ENCODE results near the gene C2CD2L.
A peak's percentile ranks its signal among the peaks of the same experiment; 100 is the strongest.
"Not testable (repeated sequence)": the region's sequence is repeated elsewhere in the genome, so short reads cannot be mapped to it uniquely, and the experiment has no call there.

C2CD2L gene

DNA sequence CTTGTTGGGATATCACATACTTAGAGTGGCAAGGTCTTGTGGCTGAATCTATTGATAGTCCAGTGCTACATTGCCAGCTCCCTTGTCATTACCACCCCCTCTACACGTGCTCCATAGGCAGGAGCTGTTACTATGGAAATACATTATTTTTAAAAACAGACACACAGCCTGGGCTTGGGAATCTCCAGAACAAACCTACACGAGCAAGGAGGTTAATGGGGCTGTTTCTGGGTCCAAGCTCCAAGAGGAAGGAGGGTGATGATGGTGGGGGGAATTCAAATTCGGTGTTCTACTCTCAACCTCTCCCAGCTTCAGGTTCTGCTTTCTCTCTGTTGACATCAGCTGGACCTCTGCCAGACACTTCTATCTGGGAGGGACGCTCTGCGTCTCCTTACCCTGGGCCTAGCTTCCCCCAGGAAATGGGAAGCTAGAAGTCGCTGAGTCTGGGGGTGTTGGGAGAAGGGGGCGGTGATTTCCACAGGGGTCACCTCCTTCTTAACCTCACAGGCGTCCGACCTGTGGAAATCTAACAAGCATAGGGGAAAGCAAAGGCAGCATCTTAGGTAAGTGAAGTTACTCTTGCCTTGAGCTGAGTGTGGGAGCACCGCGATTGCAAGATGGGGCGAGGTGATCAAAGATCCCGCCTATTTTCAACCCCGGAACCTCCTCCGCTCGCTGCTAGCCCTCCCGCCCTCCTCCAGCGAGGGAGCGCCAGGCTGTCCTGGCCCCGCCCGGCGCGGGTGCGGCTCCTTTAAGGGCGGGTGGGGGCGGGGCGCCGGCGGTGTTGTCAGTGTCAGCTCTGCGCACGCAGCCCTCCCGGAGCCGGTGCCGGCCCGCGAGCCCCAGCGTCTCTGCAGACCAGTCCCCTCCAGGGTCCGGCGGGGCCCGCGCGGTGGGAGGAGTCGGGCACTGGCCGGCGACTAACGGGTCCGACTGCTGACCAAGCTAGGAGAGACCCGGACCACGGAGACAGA lies at the start of gene C2CD2L:
Gene C2CD2L, plus strand, starts transcription at position 781 of the 974 bp plus-strand sequence. CDS start 398 bp downstream, outside the sequence.
- peak; percentile 93 for DNase-seq

DNA sequence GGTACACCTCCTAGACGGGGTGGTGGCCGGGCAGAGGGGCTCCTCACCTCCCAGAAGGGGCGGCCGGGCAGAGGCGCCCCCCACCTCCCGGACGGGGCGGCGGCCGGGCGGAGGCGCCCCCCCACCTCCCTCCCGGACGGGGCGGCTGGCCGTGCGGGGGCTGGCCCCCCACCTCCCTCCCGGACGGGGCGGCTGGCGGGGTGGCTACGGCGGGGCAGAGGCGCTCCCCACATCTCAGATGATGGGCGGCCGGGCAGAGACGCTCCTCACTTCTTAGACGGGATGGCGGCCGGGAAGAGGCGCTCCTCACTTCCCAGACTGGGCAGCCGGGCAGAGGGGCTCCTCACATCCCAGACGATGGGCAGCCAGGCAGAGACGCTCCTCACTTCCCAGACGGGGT lies 48.0 kb upstream of the C2CD2L start:
- DNase-seq, result not testable (repeated sequence)

DNA sequence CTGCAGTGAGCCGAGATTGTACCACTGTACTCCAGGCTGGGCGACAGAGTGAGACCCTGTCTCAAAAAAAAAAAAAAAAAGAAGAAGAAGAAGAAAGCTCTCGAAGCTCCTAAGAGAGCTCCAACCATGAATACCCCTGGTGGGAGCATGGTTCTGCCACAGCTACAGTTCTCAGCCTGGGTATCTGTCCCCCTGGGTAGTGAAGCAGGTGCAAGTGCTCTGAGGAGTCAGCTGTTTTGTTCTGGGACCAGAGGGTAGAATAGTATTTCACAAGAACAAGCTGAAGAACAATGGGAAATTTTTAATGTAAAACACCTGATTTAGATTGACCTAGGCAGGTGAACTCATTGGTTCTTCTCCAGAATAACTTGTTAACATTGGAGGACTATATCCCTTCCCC lies 45.9 kb upstream of the C2CD2L start:
- DNase-seq, result no peak

- no peak for DNase-seq
Measured at GRCh38 chr11:119062779-119063178, 44.4 kb upstream of the C2CD2L start.

- DNase-seq, result peak; percentile 11
Measured at GRCh38 chr11:119065369-119065768, 41.8 kb upstream of the C2CD2L start.

DNA sequence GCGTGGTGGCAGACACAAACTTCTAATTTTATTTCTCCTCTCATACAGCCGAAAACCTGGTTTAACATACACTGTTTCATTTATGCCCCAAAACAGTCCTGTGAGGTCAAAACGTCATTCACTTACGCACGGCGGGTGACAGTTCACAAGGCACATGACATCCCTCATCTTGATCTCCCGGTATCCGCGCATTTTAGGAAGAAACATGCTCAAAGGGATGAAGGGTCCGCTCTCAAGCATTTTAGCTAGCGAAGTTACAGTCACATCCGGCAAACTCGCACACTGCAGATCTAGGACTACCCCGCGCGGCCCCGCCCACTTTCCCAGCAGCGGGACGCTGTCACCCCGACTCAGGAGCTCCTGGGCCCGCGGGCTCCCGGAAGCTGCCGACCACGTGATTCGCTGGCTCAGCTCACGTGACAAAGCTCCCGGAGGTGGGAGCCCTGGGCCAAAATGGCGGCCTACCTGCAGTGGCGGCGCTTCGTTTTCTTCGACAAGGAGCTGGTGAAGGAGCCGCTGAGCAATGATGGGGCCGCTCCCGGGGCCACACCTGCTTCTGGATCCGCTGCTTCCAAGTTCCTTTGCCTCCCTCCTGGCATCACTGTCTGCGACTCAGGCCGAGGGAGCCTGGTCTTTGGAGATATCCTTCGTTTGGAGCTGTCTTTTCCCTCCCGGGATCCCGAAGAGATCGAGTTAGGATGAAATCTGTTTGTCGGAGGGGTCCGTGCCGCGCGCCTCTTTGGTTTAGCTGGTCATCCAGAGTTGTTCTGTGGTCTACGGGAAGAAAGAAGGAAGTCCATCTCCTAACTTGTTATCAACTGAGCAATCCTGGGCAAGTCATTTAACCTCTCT lies 39.5 kb upstream of the C2CD2L start, which contains the start of gene VPS11:
Gene VPS11, plus strand, starts transcription at position 448 of the 852 bp plus-strand sequence. Its CDS starts 6 bp downstream, at position 454.
- peak; percentile 97 for DNase-seq

GRCh38 chr11:119077839-119078238 lies 29.3 kb upstream of the C2CD2L start:
- no peak for DNase-seq

GRCh38 chr11:119078675-119079420 lies 28.3 kb upstream of the C2CD2L start:
- no peak for DNase-seq

GRCh38 chr11:119081682-119082260 lies 25.4 kb upstream of the C2CD2L start:
- DNase-seq, result no peak

DNA sequence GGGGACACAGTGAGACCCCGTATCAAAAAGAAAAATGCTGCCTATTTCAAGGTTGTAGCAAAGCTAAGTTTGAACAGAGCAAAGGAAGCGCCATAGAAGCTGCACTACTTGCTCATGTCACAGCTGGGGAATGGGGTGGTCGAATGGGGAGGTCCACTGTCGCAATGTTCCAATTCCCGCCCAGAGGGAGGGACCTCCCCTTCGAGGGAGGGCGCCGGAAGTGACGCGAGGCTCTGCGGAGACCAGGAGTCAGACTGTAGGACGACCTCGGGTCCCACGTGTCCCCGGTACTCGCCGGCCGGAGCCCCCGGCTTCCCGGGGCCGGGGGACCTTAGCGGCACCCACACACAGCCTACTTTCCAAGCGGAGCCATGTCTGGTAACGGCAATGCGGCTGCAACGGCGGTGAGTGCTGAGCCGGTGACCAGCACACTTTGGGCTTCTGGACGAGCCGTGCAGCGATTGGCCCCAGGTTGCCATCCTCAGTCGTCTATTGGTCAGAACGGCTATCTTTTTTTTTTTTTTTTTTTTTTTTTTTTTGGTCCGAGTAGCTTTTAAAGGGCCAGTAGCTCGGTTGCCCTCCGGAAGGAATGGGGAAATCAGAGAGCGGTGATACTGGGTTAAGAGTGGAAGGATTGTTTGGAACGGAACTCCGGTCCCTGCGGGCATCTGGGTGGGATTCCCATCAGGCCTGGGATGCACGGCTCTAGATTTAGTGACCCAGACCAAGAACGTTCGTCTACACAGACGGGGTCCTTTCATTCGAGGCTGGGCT lies 22.3 kb upstream of the C2CD2L start, which contains the start of gene HMBS:
Gene HMBS, plus strand, starts transcription at position 219 of the 774 bp plus-strand sequence. Its CDS starts 153 bp downstream, at position 372.
- DNase-seq, result peak; percentile 98

DNA sequence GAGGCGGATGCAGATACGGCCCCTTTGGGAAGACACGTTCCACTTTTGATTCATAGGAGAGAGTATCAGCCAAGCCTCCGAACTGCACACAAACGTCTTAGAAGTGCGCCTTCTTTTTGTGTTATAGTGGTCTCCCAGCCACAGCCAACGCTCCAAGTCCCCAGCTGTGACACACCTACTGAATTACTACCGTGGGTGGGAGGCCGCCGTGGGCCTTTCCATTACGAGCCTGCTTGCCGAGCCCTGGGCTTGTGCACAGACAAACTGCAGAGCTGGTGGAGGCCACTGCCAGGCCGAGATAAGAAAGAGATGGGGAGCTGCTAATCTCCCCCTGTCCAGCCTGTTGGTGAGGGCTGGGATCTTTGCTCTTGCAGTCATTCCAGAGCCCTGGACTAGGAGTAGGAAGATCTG lies 21.7 kb upstream of the C2CD2L start:
- DNase-seq, result no peak

DNA sequence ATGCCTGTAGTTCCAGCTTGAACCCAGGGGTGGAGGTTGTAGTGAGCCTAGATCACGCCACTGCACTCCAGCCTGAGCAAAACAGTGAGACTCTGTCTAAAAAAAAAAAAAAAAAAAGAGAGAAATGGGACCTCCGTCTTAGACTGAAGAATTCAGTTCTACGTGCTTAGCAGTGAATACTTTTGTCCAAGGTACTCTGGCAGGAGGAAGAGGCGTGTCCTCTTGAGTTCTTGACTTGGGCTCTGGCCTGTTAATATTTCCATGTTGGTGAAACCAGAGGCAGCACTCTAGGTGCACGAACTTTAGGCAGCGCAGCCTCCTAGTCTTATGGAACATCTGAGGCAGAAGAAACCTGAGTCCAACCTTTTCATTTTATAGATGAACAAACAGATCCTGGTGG lies 20.0 kb upstream of the C2CD2L start:
- DNase-seq, result no peak

- no peak for DNase-seq
Measured at GRCh38 chr11:119087747-119088241, 19.4 kb upstream of the C2CD2L start.

DNA sequence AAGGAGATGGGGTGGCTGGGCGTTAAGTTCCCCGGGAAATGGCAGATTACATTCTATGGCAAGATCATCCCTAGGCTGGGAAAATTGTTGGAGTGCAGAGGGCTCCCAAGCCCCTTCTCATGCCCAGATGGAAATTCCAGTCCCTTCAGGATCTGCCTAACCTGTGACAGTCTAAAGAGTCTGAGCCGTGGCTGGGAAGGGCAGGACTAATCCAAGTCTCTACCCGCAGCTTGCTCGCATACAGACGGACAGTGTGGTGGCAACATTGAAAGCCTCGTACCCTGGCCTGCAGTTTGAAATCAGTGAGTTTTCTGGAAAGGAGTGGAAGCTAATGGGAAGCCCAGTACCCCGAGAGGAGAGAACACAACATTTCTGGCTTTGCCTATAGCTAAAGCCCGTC lies 18.7 kb upstream of the C2CD2L start:
- DNase-seq, result no peak

- DNase-seq, result no peak
Measured at GRCh38 chr11:119089319-119089718, 17.8 kb upstream of the C2CD2L start.

GRCh38 chr11:119091178-119091577 lies 16.0 kb upstream of the C2CD2L start:
- DNase-seq, result no peak

DNA sequence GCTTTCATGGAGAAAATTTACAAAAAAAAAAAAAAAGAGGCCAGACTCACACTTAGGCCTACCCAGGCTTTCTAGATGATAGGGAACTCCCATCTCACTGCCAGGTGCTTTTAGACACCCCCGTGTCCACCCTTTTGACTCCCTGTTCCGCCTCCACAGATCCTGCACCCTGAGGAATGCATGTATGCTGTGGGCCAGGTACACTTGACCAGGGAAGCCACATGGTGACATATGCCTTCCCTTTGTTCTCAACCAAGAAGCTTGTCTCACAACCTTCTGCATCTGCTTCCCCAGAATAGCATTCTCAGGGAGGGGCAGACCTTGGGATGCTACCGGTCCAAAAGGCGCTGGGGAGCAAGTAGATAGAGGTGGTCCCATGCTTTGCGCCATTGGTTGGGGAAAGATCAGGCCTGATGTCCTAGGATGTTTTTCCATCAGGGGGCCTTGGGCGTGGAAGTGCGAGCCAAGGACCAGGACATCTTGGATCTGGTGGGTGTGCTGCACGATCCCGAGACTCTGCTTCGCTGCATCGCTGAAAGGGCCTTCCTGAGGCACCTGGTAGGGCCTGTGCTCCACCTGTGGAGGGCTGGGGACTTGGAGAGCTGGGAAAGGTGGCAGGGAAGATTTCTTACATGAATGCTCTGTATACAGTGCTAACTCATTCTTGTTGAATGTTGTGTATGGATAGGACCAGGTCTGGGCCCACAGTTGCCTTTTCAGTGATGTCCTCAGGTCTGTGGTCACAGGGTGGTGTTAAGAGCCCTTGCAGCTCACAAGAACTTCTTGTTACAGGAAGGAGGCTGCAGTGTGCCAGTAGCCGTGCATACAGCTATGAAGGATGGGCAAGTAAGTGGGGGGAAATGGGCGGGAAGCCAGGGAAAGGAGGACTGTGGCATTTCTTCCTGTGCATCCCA lies 14.9 kb upstream of the C2CD2L start:
- no peak for DNase-seq

- DNase-seq, result peak; percentile 41
Measured at GRCh38 chr11:119092880-119093842, 14.0 kb upstream of the C2CD2L start.
